Calu3 (cell line): ENCODE measurements around the gene EDA. TPM values are rescaled to one million over a fixed set of nuclear protein-coding genes. Genes with fewer than 3 reads are reported as not detected.
A peak's percentile ranks its signal among the peaks of the same experiment; 100 is the strongest.

Experiments
- BruUV-seq: library from RNA; stranded (reverse); fragments of 400-500 nt; replicated peaks from 2 replicates; lab custom pipeline; 2021; lab: Mats Ljungman, UMichigan
- CTCF ChIA-PET: fragments of 300-600 bp; sonication (Branson Sonifier 250); formaldehyde crosslinking; loops from one replicate; lab custom pipeline; 2022; ENCODE audit warnings: antibody characterized with exemption; lab: Charles Lee
- DNase-seq: peaks from one replicate; pipeline ENCODE4 v3.0.0; 2022
- H3K27ac Mint-ChIP-seq: one replicate; pipeline ENCODE4 v1.8.0; 2022; ENCODE audit warnings: mixed read lengths; ENCODE audit not compliant: unreplicated experiment
- H3K27me3 Mint-ChIP-seq: one replicate; pipeline ENCODE4 v1.8.0; 2022; ENCODE audit warnings: mixed read lengths; ENCODE audit not compliant: unreplicated experiment
- H3K36me3 Mint-ChIP-seq: one replicate; pipeline ENCODE4 v1.8.0; 2022; ENCODE audit warnings: mild to moderate bottlenecking, moderate library complexity, mixed read lengths; ENCODE audit not compliant: insufficient read depth, unreplicated experiment
- H3K4me1 Mint-ChIP-seq: one replicate; pipeline ENCODE4 v1.8.0; 2022; ENCODE audit warnings: mild to moderate bottlenecking, low read depth, mixed read lengths; ENCODE audit not compliant: unreplicated experiment
- H3K4me3 Mint-ChIP-seq: one replicate; pipeline ENCODE4 v1.8.0; 2022; ENCODE audit warnings: mild to moderate bottlenecking, low read depth, moderate library complexity, mixed read lengths; ENCODE audit not compliant: unreplicated experiment
- H3K9me3 Mint-ChIP-seq: one replicate; pipeline ENCODE4 v1.8.0; 2022; ENCODE audit warnings: low read depth, mixed read lengths; ENCODE audit not compliant: unreplicated experiment
- CTCF ChIP-seq: fragments of 200-600 bp; IDR thresholded peaks from one replicate; pipeline ENCODE4 v1.8.0; 2022; ENCODE audit warnings: antibody characterized with exemption; ENCODE audit not compliant: unreplicated experiment
- intact Hi-C: fragments of 100-400 bp; cut with micrococcal nuclease; formaldehyde crosslinking; loops from one replicate; pipeline ENCODE4 v1.10.0; 2022; ENCODE audit not compliant: unreplicated experiment
- total RNA-seq: library from RNA; stranded (reverse); gene quantifications from 2 replicates; pipeline ENCODE4 v1.2.3, GENCODE V29; 2022

EDA gene
- total RNA-seq, 1 experiment from 2014 or later, result 5.7 TPM

- no peak for TF ChIP-seq CTCF
- BruUV-seq, result no TSS peak
- intact Hi-C loops, result no loop called here
- Mint-ChIP-seq H3K27ac (no peak overlapping the region), H3K36me3 (no peaks in the 10 kb centered on the region), H3K27me3 (no peaks in the 10 kb centered on the region), H3K9me3 (peaks cover 2% of the 10 kb centered on the region), H3K4me3 (no peak overlapping the region), H3K4me1 (no peaks in the 10 kb centered on the region)
- DNase-seq, result no peak
- CTCF ChIA-PET, result no interaction called here
These were observed 132.1 kb downstream of the EDA start for GRCh38 chrX:69748055-69748454.

- DNase-seq, result no peak
- no peaks in the 10 kb centered on the region for H3K27me3 Mint-ChIP-seq
- BruUV-seq, result no TSS peak
- no peaks in the 10 kb centered on the region for H3K36me3 Mint-ChIP-seq
- CTCF ChIA-PET, result no interaction called here
- peak overlapping the region; percentile 38 for H3K27ac Mint-ChIP-seq
- no peak for TF ChIP-seq CTCF
- no peak overlapping the region for H3K4me3 Mint-ChIP-seq
- H3K9me3 Mint-ChIP-seq, result no peaks in the 10 kb centered on the region
- intact Hi-C loops, result no loop called here
- H3K4me1 Mint-ChIP-seq, result no peaks in the 10 kb centered on the region
These were observed 144.2 kb downstream of the EDA start for GRCh38 chrX:69759921-69760625.

GRCh38 chrX:69761633-69762032 lies 145.7 kb downstream of the EDA start:
- intact Hi-C loops, result no loop called here
- no TSS peak for BruUV-seq

GRCh38 chrX:69762340-69762739 lies 146.4 kb downstream of the EDA start:
- CTCF ChIA-PET, result no interaction called here
- Mint-ChIP-seq H3K27me3 (no peaks in the 10 kb centered on the region), H3K36me3 (no peaks in the 10 kb centered on the region), H3K27ac (no peak overlapping the region), H3K4me1 (no peaks in the 10 kb centered on the region), H3K4me3 (no peak overlapping the region), H3K9me3 (no peaks in the 10 kb centered on the region)
- BruUV-seq, result no TSS peak
- TF ChIP-seq CTCF, result no peak
- intact Hi-C loops, result no loop called here
- DNase-seq, result no peak

More at GRCh38 chrX:69761633-69762032, 145.7 kb downstream of the EDA start:
- TF ChIP-seq CTCF, result no peak
- no peak overlapping the region for H3K27ac Mint-ChIP-seq
- no peaks in the 10 kb centered on the region for H3K36me3 Mint-ChIP-seq
- DNase-seq, result no peak
- H3K4me1 Mint-ChIP-seq, result no peaks in the 10 kb centered on the region
- no peak overlapping the region for H3K4me3 Mint-ChIP-seq
- H3K27me3 Mint-ChIP-seq, result no peaks in the 10 kb centered on the region
- CTCF ChIA-PET, result no interaction called here
- H3K9me3 Mint-ChIP-seq, result no peaks in the 10 kb centered on the region
